Measurements from ENCODE around the gene TMEM234. TPM values are rescaled to one million over a fixed set of nuclear protein-coding genes. Genes with fewer than 3 reads are reported as not detected.

Gene TMEM234
- total RNA-seq, 4 donors from 2014 or later, result 8.8 to 15.4 (median 11.3) TPM

GRCh38 chr1:32172621-32173245 is 49.4 kb downstream of the TMEM234 start:
- TF ChIP-seq CTCF (IDR thresholded peaks at IDR 0.05), result no peak
- ATAC-seq (ENCODE audit: low FRiP score) (no peak), DNase-seq (ENCODE audit: low spot score) (no peak)

GRCh38 chr1:32170991-32171390 is 51.2 kb downstream of the TMEM234 start:
- ATAC-seq (ENCODE audit: low FRiP score) (no peak), DNase-seq (ENCODE audit: low spot score) (no peak)
- TF ChIP-seq CTCF (IDR thresholded peaks at IDR 0.05), result no peak

Small RNA genes lying within 50 kb of the gene (small RNA-seq; reads per million reads assigned to genes)
- not detected for gene RF00017

Other genes with a start within 250 kb of the TMEM234 start
- gene KHDRBS1, start 208.5 kb downstream of the TMEM234 start, total RNA-seq, result 10 to 100 TPM; 49.6 to 63.5 (median 57.2) TPM
- 1 to 10 TPM; 2.5 to 5.6 (median 3.6) TPM for gene TMEM39B, start 149.4 kb downstream of the TMEM234 start, total RNA-seq
- 10 to 100 TPM; 35.3 to 51.2 (median 39.1) TPM for gene KPNA6, start 114.3 kb downstream of the TMEM234 start, total RNA-seq
- 10 to 100 TPM; 41.9 to 80.8 (median 49.0) TPM for gene TXLNA, start 42.7 kb downstream of the TMEM234 start, total RNA-seq
- 1 to 10 TPM; 2.6 to 5.5 (median 3.1) TPM for gene CCDC28B, start 21.8 kb downstream of the TMEM234 start, total RNA-seq
- 1 to 10 TPM in 3 of 4 donors, under 1 TPM in 1; 0.60 to 1.9 (median 1.2) TPM for gene IQCC, start 16.7 kb downstream of the TMEM234 start, total RNA-seq
- gene DCDC2B, start 13.3 kb downstream of the TMEM234 start, total RNA-seq, result not detected
- gene EIF3I, start 54 bp upstream of the TMEM234 start, total RNA-seq, result 100 to 1,000 TPM; 159 to 210 (median 191) TPM
- 10 to 100 TPM in 1 of 4 donors, 1 to 10 TPM in 3; 1.8 to 14.8 (median 3.8) TPM for gene FAM167B, start 24.9 kb upstream of the TMEM234 start, total RNA-seq
- 1 to 10 TPM; 1.1 to 6.8 (median 4.8) TPM for gene LCK, start 28.9 kb upstream of the TMEM234 start, total RNA-seq
- 10 to 100 TPM; 32.3 to 52.6 (median 39.5) TPM for gene HDAC1, start 69.7 kb upstream of the TMEM234 start, total RNA-seq
- 10 to 100 TPM; 29.5 to 61.0 (median 42.7) TPM for gene MARCKSL1, start 113.9 kb upstream of the TMEM234 start, total RNA-seq
- gene FAM229A, start 140.1 kb upstream of the TMEM234 start, total RNA-seq, result 10 to 100 TPM in 1 of 4 donors, 1 to 10 TPM in 3; 2.5 to 13.4 (median 5.4) TPM
- under 1 TPM in 1 of 4 donors, not detected in 3; 0.48 TPM for gene TSSK3, start 140.2 kb upstream of the TMEM234 start, total RNA-seq
- 10 to 100 TPM; 51.9 to 73.1 (median 69.5) TPM for gene BSDC1, start 172.1 kb upstream of the TMEM234 start, total RNA-seq
- gene ZBTB8B, start 242.7 kb upstream of the TMEM234 start, total RNA-seq, result under 1 TPM in 1 of 4 donors, not detected in 3; under 0.01 TPM

All from omental fat pad (tissue), 4 donors.